ENCODE measurements around the gene AFF1. TPM values are rescaled to one million over a fixed set of nuclear protein-coding genes. Genes with fewer than 3 reads are reported as not detected.

Gene AFF1
- total and polyA plus RNA-seq, 2 of the 4 experiments (the other 2 are of a cell fraction) = 7.0 to 9.6 TPM

DNA sequence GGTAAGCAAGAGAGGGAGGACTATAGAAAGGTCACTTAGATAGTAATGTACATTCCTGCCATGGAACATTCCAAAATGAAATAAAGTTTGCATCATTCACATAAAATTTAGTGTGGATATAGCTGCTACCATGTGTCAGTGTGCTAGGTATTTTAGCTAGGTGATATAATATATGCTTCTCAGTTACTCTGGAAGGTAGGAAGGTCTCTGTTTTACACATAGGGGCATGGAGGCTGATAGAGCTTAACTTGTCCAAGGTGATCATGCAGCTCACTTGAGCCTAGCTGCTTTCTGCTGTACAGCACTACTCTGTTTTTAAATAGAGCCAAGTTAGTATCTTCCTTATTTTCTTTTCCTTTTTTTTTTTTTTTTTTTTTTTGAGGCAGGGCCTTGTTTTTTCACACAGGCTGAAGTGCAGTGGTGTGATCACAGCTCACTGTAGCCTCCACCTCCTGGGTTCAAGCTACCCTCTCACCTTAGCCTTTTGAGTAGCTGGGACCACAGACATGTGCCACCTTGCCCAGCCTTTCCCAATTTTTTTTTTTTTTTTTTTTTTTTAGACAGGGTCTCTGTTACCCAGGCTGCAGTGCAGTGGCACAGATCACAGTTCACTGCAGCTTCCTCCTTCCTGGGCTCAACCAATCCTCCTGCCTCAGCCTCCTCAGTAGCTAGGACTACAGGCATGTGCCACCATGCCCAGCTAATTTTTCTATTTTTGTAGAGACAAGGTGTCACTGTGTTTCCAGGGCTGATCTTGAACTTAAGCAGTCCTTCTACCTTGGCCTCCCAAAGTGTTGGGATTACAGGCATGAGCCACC lies 10.4 kb downstream of the AFF1 start:
- Histone ChIP-seq H2AK9ac (replicated peaks; ENCODE audit: low read depth, low read length, poor library complexity) (no peak overlapping the region), H3K4me3 (ENCODE audit: insufficient read depth, low read depth, low read length) (no peak overlapping the region), H3K4me2 (ENCODE audit: low read depth, low read length) (no peak overlapping the region; the same call in 1 of the 2 replicates), H3K9me3 (ENCODE audit: control insufficient read depth, insufficient read depth, low read length) (no peaks in the 10 kb centered on the region), H3K27ac (ENCODE audit: insufficient read depth, low read length) (no peak overlapping the region), H3K9me1 (ENCODE audit: insufficient read depth, low read length) (peaks cover 8% of the 10 kb centered on the region), H2AK5ac (ENCODE audit: low read depth, low read length) (0 out of 2 replicates have a peak overlapping the region, but pooled peaks have one; percentile 4), H3K79me1 (ENCODE audit: low read depth in 1 of 2, low read length in 2 of 2) (peaks cover 17 to 66% of the 10 kb centered on the region in 2 experiments), H2BK5ac (ENCODE audit: low read depth, low read length, poor library complexity, severe bottlenecking) (no peak overlapping the region), H3K9ac (ENCODE audit: low read depth, low read length) (no peak overlapping the region), H3K4ac (ENCODE audit: low read depth, low read length) (0 out of 2 replicates have a peak overlapping the region, but pooled peaks have one; percentile 25), H2BK15ac (ENCODE audit: low read depth, low read length) (peak overlapping the region; percentile 56; the same call in 1 of the 3 replicates), H3K23ac (ENCODE audit: low read depth, low read length) (0 out of 2 replicates have a peak overlapping the region, but pooled peaks have one; percentile 45), H4K8ac (ENCODE audit: low read depth in 2 of 2, low read length in 2 of 2) (no peak overlapping the region), H3K56ac (ENCODE audit: extremely low read depth, insufficient read depth, low read length) (no peak overlapping the region), H2BK120ac (ENCODE audit: low read depth, low read length) (no peak overlapping the region), H4K91ac (ENCODE audit: insufficient read depth, low read depth, low read length) (no peak overlapping the region), H4K5ac (ENCODE audit: low read depth, low read length) (no peak overlapping the region), H4K20me1 (ENCODE audit: insufficient read depth, low read length) (peaks cover 10% of the 10 kb centered on the region; the same call in 1 of the 2 replicates), H3K36me3 (ENCODE audit: control insufficient read depth, insufficient read depth, low read length) (no peaks in the 10 kb centered on the region), H3K18ac (ENCODE audit: low read depth, low read length) (peak overlapping the region; percentile 36; the same call in 1 of the 2 replicates), H2BK20ac (ENCODE audit: low read depth, low read length) (no peak overlapping the region), H3K27me3 (ENCODE audit: control insufficient read depth, insufficient read depth, low read length) (no peaks in the 10 kb centered on the region), H3K14ac (replicated peaks; ENCODE audit: low read depth, low read length) (no peak overlapping the region; the same call in 1 of the 2 replicates), H2AFZ (replicated peaks; ENCODE audit: low read length, poor library complexity) (no peak overlapping the region), H3K4me1 (ENCODE audit: control insufficient read depth, insufficient read depth, low read length) (peaks cover 21% of the 10 kb centered on the region)
- CTCF ChIA-PET = interaction anchor here (1.0 to 1.3 kb wide), 2 partner anchors 20 to 148 kb away, joined by 3 to 4 read pairs; no protein-coding TSS in a partner anchor
- no peak for DNase-seq
- TF ChIP-seq USF2 (IDR thresholded peaks at IDR 0.05; ENCODE audit: low read depth, low read length) = no peak
- no peak for TF ChIP-seq SMC3 (IDR thresholded peaks at IDR 0.05; ENCODE audit: low read depth, low read length)
- no peak for TF ChIP-seq MXI1 (IDR thresholded peaks at IDR 0.05; ENCODE audit: borderline replicate concordance, low read depth, low read length)
- TF ChIP-seq MAZ (IDR thresholded peaks at IDR 0.05; ENCODE audit: borderline replicate concordance, low read depth, low read length) = no peak
- TF ChIP-seq FOS (IDR thresholded peaks at IDR 0.05; ENCODE audit: low read depth, low read length) = no peak
- TF ChIP-seq, protein P1, sequence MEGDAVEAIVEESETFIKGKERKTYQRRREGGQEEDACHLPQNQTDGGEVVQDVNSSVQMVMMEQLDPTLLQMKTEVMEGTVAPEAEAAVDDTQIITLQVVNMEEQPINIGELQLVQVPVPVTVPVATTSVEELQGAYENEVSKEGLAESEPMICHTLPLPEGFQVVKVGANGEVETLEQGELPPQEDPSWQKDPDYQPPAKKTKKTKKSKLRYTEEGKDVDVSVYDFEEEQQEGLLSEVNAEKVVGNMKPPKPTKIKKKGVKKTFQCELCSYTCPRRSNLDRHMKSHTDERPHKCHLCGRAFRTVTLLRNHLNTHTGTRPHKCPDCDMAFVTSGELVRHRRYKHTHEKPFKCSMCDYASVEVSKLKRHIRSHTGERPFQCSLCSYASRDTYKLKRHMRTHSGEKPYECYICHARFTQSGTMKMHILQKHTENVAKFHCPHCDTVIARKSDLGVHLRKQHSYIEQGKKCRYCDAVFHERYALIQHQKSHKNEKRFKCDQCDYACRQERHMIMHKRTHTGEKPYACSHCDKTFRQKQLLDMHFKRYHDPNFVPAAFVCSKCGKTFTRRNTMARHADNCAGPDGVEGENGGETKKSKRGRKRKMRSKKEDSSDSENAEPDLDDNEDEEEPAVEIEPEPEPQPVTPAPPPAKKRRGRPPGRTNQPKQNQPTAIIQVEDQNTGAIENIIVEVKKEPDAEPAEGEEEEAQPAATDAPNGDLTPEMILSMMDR (conservative IDR thresholded peaks at IDR 0.05; ENCODE audit: low read depth, low read length) = no peak
- TF ChIP-seq RCOR1 (IDR thresholded peaks at IDR 0.05; ENCODE audit: insufficient replicate concordance, low read length) = no peak
- no peak for TF ChIP-seq NFE2L2 (IDR thresholded peaks at IDR 0.05; ENCODE audit: low read depth, low read length)
- TF ChIP-seq MAFK (IDR thresholded peaks at IDR 0.05; ENCODE audit: low read depth, low read length) = no peak
- TF ChIP-seq ELK1 (IDR thresholded peaks at IDR 0.05; ENCODE audit: borderline replicate concordance, low read depth, low read length) = no peak
- no peak for TF ChIP-seq CEBPB (IDR thresholded peaks at IDR 0.05; ENCODE audit: low read depth, low read length)
- no peak for TF ChIP-seq CHD1 (IDR thresholded peaks at IDR 0.05; ENCODE audit: low read depth, low read length)
- TF ChIP-seq BHLHE40 (IDR thresholded peaks at IDR 0.05; ENCODE audit: low read depth, low read length) = no peak
- intact Hi-C loops (cut with micrococcal nuclease) = loop anchor here (5.0 kb wide), 1 partner anchor 172 kb away; no protein-coding TSS in a partner anchor
- BruUV-seq (replicated peaks) = no TSS peak
- POLR2A ChIA-PET (ENCODE audit: unreplicated experiment) = no interaction called here
- no peak for ATAC-seq (ENCODE audit: low read depth)
- in situ Hi-C loops (cut with MboI; ENCODE audit: low sequenced_read_pairs) = loop anchor here (5.0 kb wide), 1 partner anchor 62 kb away; no protein-coding TSS in a partner anchor
- dilution Hi-C loops (cut with HindIII; ENCODE audit: low sequenced_read_pairs, unreplicated experiment) = no loop called here

Measured in IMR-90 (cell line).